Neural cell (in vitro differentiated cells): ENCODE results near the gene RMC1. TPM values are rescaled to one million over a fixed set of nuclear protein-coding genes. Genes with fewer than 3 reads are reported as not detected.

Source experiments
- H2AFZ ChIP-seq: fragments of 200-600, 300-800 bp; sonication (generic), shearing (Covaris generic); 2 replicates; pipeline ENCODE4 v1.6.0; 2014; ENCODE audit warnings: low read depth, mild to moderate bottlenecking, antibody characterized with exemption, low read length, moderate library complexity
- H3F3A ChIP-seq: fragments of 200-600 bp; shearing (Covaris generic); 2 replicates; pipeline ENCODE4 v1.6.1; 2016; ENCODE audit warnings: mild to moderate bottlenecking, moderate library complexity, mixed read lengths, antibody characterized with exemption, low read length; ENCODE audit not compliant: insufficient read depth, poor library complexity, severe bottlenecking
- H3K27ac ChIP-seq: fragments of 200-600, 300-800 bp; sonication (generic), shearing (Covaris generic); 2 replicates; pipeline ENCODE4 v1.5.1; 2014; ENCODE audit warnings: mild to moderate bottlenecking, low read length, moderate library complexity
- H3K27me3 ChIP-seq: fragments of 300-800, 200-600 bp; sonication (generic), shearing (Covaris generic); 2 replicates; pipeline ENCODE4 v1.6.0; 2014; ENCODE audit warnings: mild to moderate bottlenecking, low read depth, low read length, moderate library complexity; ENCODE audit not compliant: insufficient read depth
- H3K36me3 ChIP-seq: fragments of 300-800, 200-600 bp; sonication (generic), shearing (Covaris generic); 2 replicates; pipeline ENCODE4 v1.5.1; 2014; ENCODE audit warnings: mild to moderate bottlenecking, antibody characterized with exemption, low read length, moderate library complexity; ENCODE audit not compliant: insufficient read depth
- H3K4me2 ChIP-seq: fragments of 300-800, 200-600 bp; sonication (generic), shearing (Covaris generic); 2 replicates; pipeline ENCODE4 v1.6.0; 2014; ENCODE audit warnings: mild to moderate bottlenecking, low read length
- H3K4me3 ChIP-seq: fragments of 300-800, 200-600 bp; sonication (generic), shearing (Covaris generic); 2 replicates; pipeline ENCODE4 v1.5.1; 2014; ENCODE audit warnings: mild to moderate bottlenecking, low read length, moderate library complexity
- H3K79me2 ChIP-seq: fragments of 200-600 bp; shearing (Covaris generic); replicated peaks from 2 replicates; pipeline ENCODE4 v1.6.0; 2014; ENCODE audit warnings: mild to moderate bottlenecking, low read length, moderate library complexity; ENCODE audit not compliant: insufficient read depth
- H3K9ac ChIP-seq: fragments of 300-800, 200-600 bp; sonication (generic), shearing (Covaris generic); 2 replicates; pipeline ENCODE4 v1.6.1; 2016; ENCODE audit warnings: mild to moderate bottlenecking, low read length, mixed read lengths
- H3K9me2 ChIP-seq: fragments of 200-600 bp; shearing (Covaris generic); 2 replicates; pipeline ENCODE4 v1.6.1; 2016; ENCODE audit warnings: mild to moderate bottlenecking, low read length, mixed read lengths; ENCODE audit not compliant: insufficient read depth
- H3K9me3 ChIP-seq: fragments of 200-600, 300-800 bp; sonication (generic), shearing (Covaris generic); 2 replicates; pipeline ENCODE4 v1.6.1; 2016; ENCODE audit warnings: mild to moderate bottlenecking, mixed run types, low read length, moderate library complexity, mixed read lengths
- H4K20me1 ChIP-seq: fragments of 200-600 bp; shearing (Covaris generic); 2 replicates; pipeline ENCODE4 v1.6.1; 2016; ENCODE audit warnings: mild to moderate bottlenecking, mixed run types; ENCODE audit not compliant: insufficient read depth
- CTCF ChIP-seq: fragments of 450-650 bp; IDR thresholded peaks from 2 replicates; pipeline ENCODE4 v1.5.1; 2014; ENCODE audit warnings: antibody characterized with exemption, mild to moderate bottlenecking, moderate library complexity; ENCODE audit not compliant: poor library complexity, severe bottlenecking
- EP300 ChIP-seq: fragments of 450-650 bp; conservative IDR thresholded peaks from 2 replicates; pipeline ENCODE4 v1.6.1; 2014; ENCODE audit warnings: antibody characterized with exemption, mild to moderate bottlenecking, moderate library complexity; ENCODE audit not compliant: poor library complexity, severe bottlenecking
- EZH2 ChIP-seq: fragments of 200-600, 300-800 bp; shearing (Covaris generic), sonication (generic); IDR thresholded peaks from 2 replicates; pipeline ENCODE4 v1.6.1; 2014; ENCODE audit warnings: antibody characterized with exemption, low read length, borderline replicate concordance, mild to moderate bottlenecking; ENCODE audit not compliant: insufficient read depth, poor library complexity, severe bottlenecking
- MXI1 ChIP-seq: fragments of 450-650 bp; conservative IDR thresholded peaks from 2 replicates; pipeline ENCODE4 v1.6.1; 2014; ENCODE audit warnings: antibody characterized with exemption, mild to moderate bottlenecking; ENCODE audit not compliant: poor library complexity, severe bottlenecking
- POLR2AphosphoS5 ChIP-seq: IDR thresholded peaks from 2 replicates; pipeline ENCODE4 v1.6.1; 2012
- RAD21 ChIP-seq: fragments of 450-650 bp; conservative IDR thresholded peaks from 2 replicates; pipeline ENCODE4 v1.6.1; 2014; ENCODE audit warnings: antibody characterized with exemption, mild to moderate bottlenecking, moderate library complexity
- REST ChIP-seq: IDR thresholded peaks from 2 replicates; pipeline ENCODE4 v1.6.1; 2012; ENCODE audit warnings: borderline replicate concordance
- SMC3 ChIP-seq: fragments of 450-650 bp; conservative IDR thresholded peaks from 2 replicates; pipeline ENCODE4 v1.6.1; 2014; ENCODE audit warnings: antibody characterized with exemption, mild to moderate bottlenecking, moderate library complexity; ENCODE audit not compliant: poor library complexity
- TAF1 ChIP-seq: IDR thresholded peaks from 2 replicates; pipeline ENCODE4 v1.6.1; 2012; ENCODE audit warnings: low read depth
- polyA plus RNA-seq: library from polyadenylated mRNA; depleted of rRNA; stranded (reverse); fragments of >200 nt; gene quantifications from 2 replicates; pipeline ENCODE4 v1.2.3, GENCODE V29; 2014

Gene RMC1
- polyA plus RNA-seq, 1 donor from 2014 or later, result 42.2 TPM

- Histone ChIP-seq H3K4me2 (no peak overlapping the region), H2AFZ (no peak overlapping the region), H3K79me2 (no peaks in the 10 kb centered on the region), H3K36me3 (peaks cover 11% of the 10 kb centered on the region), H3F3A (no peaks in the 10 kb centered on the region), H3K9me2 (no peaks in the 10 kb centered on the region), H3K9me3 (no peaks in the 10 kb centered on the region), H3K27ac (no peak overlapping the region), H3K27me3 (no peaks in the 10 kb centered on the region), H4K20me1 (no peaks in the 10 kb centered on the region), H3K9ac (no peak overlapping the region), H3K4me3 (no peak overlapping the region)
- TF ChIP-seq TAF1 (no peak), RAD21 (no peak), EP300 (no peak), SMC3 (no peak), MXI1 (no peak), POLR2AphosphoS5 (no peak), CTCF (no peak), REST (no peak)
These were observed 20.3 kb downstream of the RMC1 start for GRCh38 chr18:23523429-23524212.

DNA sequence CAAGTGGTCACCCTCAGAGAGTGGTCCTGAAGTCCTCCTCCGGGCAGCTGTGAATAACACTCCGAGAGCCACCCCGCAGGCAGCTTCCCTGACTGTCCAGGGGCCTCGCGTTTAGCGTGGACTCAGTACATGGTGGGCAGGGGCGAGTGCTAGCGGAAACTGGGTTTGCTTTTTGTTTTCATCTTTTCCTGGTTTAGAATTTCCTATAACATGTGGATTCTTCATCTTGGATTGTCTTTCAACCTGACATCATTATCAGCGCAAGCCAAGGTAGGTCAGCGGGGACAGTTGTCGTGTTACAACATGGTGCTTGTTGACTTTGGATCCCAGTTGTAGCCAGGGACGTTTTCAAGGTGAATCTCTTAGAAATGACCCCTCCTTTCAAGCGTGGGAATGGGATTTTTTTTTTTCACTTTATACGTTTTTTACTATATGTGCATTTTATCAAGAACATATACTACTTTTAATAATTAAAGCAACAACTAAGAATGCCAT is 20.9 kb downstream of the RMC1 start:
- Histone ChIP-seq H3K4me2 (no peak overlapping the region), H3K36me3 (peaks cover 11% of the 10 kb centered on the region), H2AFZ (no peak overlapping the region), H3K4me3 (no peak overlapping the region), H4K20me1 (no peaks in the 10 kb centered on the region), H3K9me2 (no peaks in the 10 kb centered on the region), H3K27ac (no peak overlapping the region), H3F3A (no peaks in the 10 kb centered on the region), H3K9ac (no peak overlapping the region), H3K79me2 (no peaks in the 10 kb centered on the region), H3K9me3 (no peaks in the 10 kb centered on the region), H3K27me3 (no peaks in the 10 kb centered on the region)
- TF ChIP-seq POLR2AphosphoS5, result no peak
- no peak for TF ChIP-seq RAD21
- no peak for TF ChIP-seq EZH2
- no peak for TF ChIP-seq MXI1
- no peak for TF ChIP-seq REST
- TF ChIP-seq TAF1, result no peak
